ENCODE results near the gene TMEM185B. TPM values are rescaled to one million over a fixed set of nuclear protein-coding genes. Genes with fewer than 3 reads are reported as not detected.
"Not testable (repeated sequence)": the region's sequence is repeated elsewhere in the genome, so short reads cannot be mapped to it uniquely, and the experiment has no call there.

Gene TMEM185B
- polyA plus RNA-seq, 1 donor from 2014 or later = 29.1 TPM

DNA sequence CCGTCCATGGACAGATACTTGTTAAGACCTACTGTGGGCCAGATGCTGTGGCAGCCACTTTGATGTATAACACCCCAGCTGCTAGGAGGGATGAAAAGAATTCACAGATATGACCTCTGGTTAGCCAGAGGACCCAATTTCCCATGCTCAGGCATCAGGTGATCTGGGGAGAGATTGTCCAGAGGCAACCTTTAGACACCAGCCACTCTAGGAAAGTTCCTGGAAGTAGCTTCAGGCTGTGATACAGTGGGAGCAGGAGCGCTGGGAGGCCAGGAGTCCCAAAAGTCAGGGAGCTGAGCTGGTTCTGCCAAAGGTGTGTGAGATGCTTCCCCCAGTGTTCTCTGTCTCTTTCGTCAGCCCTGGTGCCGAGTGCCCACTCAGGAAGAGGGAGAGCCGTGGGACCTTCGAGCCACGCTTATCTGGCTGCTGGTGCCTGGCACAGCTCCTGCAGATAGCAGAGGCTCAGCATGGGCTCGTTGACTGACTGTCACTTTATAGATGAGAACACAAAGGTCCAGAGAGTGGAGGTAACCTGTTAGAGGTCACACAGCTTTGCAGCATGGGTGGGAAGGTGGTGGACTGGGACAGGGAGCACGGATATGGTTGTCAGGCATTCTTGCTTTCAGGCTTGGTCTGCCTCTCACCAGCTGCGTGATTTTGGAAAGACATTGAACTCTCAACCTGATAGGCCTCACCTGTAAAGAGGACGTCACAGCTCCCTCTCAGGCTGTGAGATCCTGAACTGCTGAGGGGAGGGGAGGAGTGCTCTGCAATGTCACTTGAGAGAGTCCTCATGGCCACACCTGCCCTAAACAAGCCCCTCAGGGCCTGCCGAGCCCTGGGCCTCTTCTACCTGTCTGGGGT is 21.7 kb upstream of the TMEM185B start:
- H3K36me3 Mint-ChIP-seq = peaks cover 5% of the 10 kb centered on the region
- peaks cover 6 to 9% (median 8%) of the 10 kb centered on the region in 3 donors for H3K4me1 Mint-ChIP-seq
- H3K4me3 Mint-ChIP-seq = no peak overlapping the region
- no peak overlapping the region for H3K27ac Mint-ChIP-seq
- H3K27me3 Mint-ChIP-seq = peaks cover 6% of the 10 kb centered on the region
- peaks cover 2 to 4% (median 3%) of the 10 kb centered on the region in 3 donors for H3K9me3 Mint-ChIP-seq

DNA sequence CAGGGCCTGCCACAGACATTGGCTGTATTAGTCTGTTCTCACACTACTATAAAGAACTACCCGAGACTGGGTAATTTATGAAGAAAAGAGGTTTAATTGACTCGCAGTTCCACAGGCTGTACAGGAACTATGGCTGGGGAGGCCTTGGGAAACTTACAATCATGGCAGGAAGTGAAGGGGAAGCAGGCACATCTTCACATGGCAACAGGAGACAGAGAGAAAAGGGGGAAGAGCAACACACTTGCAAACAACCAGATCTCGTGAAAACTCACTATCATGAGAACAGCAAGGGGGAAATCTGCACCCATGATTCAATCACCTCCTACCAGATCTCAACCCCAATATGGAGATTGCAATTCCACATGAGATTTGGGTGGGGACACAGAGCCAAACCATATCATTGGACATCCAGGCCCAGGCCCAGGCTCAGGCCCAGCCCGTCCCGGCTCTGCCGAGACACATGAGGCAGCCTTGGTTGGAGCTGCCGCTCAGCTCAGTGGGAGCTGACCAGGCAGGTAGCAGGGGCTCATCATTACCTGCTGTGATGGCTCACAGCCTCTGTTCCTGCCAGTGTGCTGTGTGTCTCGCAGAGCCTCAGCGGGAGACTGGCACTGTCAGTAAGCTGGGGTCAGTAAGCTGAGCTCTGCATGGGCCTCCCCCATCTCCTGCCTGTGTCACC is 20.8 kb upstream of the TMEM185B start:
- H3K27ac Mint-ChIP-seq = no peak overlapping the region
- peaks cover 5 to 9% (median 6%) of the 10 kb centered on the region in 3 donors for H3K4me1 Mint-ChIP-seq
- peaks cover 2 to 4% (median 3%) of the 10 kb centered on the region in 3 donors for H3K9me3 Mint-ChIP-seq
- H3K36me3 Mint-ChIP-seq = peaks cover 5% of the 10 kb centered on the region
- peaks cover 6% of the 10 kb centered on the region for H3K27me3 Mint-ChIP-seq
- no peak overlapping the region for H3K4me3 Mint-ChIP-seq

DNA sequence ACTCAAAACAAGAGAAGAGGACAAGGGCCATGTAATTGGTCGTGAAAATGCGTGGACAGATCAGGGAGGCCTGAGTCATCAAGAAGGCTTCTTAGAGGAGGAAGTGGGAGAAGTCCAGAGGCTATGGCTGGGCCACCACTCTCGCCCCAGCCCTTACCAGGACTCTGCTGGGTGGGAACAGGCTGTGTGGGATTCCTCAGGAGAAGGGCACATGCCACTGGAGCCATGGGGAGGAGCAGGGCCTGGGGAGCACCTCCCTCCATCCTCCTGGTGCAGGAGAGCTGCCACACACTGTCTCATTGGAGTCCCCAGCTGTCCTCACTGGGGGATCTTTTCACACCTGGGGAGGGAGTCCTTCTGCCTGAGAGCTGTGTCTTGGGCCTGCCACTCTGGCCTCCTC is 20.0 kb upstream of the TMEM185B start:
- peaks cover 5% of the 10 kb centered on the region for H3K36me3 Mint-ChIP-seq
- no peak overlapping the region for H3K27ac Mint-ChIP-seq
- H3K4me3 Mint-ChIP-seq = no peak overlapping the region
- H3K4me1 Mint-ChIP-seq = peaks cover 2 to 6% (median 3%) of the 10 kb centered on the region in 3 donors
- peaks cover 3% of the 10 kb centered on the region for H3K27me3 Mint-ChIP-seq
- peaks cover 2 to 4% (median 3%) of the 10 kb centered on the region in 3 donors for H3K9me3 Mint-ChIP-seq

- H3K4me3 Mint-ChIP-seq = no peak overlapping the region
- H3K27ac Mint-ChIP-seq = no peak overlapping the region
- no peaks in the 10 kb centered on the region for H3K27me3 Mint-ChIP-seq
- H3K9me3 Mint-ChIP-seq = peaks cover 2 to 4% (median 3%) of the 10 kb centered on the region in 3 donors
- peaks cover 7% of the 10 kb centered on the region for H3K36me3 Mint-ChIP-seq
- no peaks in the 10 kb centered on the region for H3K4me1 Mint-ChIP-seq
Observed at GRCh38 chr2:120241684-120242083, 18.5 kb upstream of the TMEM185B start.

GRCh38 chr2:120240901-120241429 is 17.8 kb upstream of the TMEM185B start:
- peaks cover 2 to 4% (median 3%) of the 10 kb centered on the region in 3 donors for H3K9me3 Mint-ChIP-seq
- H3K4me1 Mint-ChIP-seq = no peaks in the 10 kb centered on the region
- no peaks in the 10 kb centered on the region for H3K27me3 Mint-ChIP-seq
- H3K36me3 Mint-ChIP-seq = peaks cover 7% of the 10 kb centered on the region
- H3K4me3 Mint-ChIP-seq = no peak overlapping the region
- H3K27ac Mint-ChIP-seq = no peak overlapping the region

- no peaks in the 10 kb centered on the region for H3K27me3 Mint-ChIP-seq
- peaks cover 3 to 5% (median 4%) of the 10 kb centered on the region in 3 donors for H3K9me3 Mint-ChIP-seq
- no peak overlapping the region for H3K27ac Mint-ChIP-seq
- no peak overlapping the region for H3K4me3 Mint-ChIP-seq
- peaks cover 7% of the 10 kb centered on the region for H3K36me3 Mint-ChIP-seq
- no peaks in the 10 kb centered on the region for H3K4me1 Mint-ChIP-seq
Observed at GRCh38 chr2:120239488-120240287, 16.5 kb upstream of the TMEM185B start.

DNA sequence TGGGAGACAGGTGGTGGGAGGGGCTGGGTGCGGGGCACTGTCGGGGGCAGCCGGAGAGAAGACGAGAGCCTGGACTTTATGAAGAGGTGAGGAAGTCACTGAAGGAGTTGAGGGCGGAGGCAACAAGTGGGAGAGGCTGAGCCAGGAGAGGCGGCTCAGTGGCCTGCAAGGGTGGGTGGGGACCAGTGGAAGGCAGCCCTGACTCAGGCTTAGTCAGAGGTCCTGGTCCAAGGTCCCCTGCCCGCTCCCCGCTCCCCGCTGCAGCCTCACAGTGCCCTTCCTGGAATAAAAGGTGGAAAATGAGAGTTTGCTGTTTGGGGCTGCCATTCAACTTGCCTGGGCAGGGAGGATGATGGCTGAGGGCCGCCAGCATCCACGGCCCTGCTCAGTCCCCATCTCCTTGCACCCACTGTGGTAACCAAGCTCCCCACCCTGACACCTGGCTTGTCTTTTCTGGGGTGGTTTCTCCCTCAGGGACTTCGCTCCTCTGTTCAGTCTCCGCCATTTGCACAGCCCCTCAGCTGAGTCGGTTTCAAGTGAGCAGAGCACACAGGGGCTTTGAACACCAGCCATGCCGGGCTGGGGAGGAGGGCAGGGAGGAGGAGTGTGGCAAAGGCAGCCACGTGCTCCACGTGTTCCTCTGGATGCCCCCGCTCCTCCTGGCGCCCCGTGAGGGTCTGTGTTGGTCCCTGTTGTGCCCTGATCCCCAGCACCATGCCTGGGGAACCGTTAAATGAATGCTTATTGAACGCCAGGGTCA is 15.7 kb upstream of the TMEM185B start:
- Mint-ChIP-seq H3K4me1 (no peaks in the 10 kb centered on the region), H3K9me3 (peaks cover 3% of the 10 kb centered on the region in 3 donors), H3K27ac (no peak overlapping the region), H3K4me3 (no peak overlapping the region), H3K27me3 (no peaks in the 10 kb centered on the region), H3K36me3 (peaks cover 4% of the 10 kb centered on the region)

DNA sequence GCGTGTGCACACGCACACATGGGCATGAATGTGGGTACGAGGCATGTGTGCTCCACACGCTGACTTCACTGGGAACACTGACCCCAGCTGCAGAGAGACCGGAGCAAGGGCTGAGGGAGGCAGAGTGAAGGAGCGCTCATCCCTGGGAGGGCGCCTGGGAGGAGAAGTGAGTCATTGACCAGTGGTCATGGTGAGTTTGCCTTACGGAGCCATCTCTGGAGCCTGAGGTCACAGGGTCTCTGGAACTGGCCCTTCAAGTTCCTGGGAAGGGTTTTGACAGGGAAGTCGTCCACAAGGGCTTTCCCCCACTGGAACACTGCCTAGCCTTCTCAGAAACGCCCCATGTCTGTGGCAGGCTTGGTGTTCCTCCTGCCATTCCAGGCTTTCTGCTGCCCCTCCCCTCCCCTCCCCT is 14.3 kb upstream of the TMEM185B start:
- H3K4me1 Mint-ChIP-seq = peaks cover 2 to 7% (median 4%) of the 10 kb centered on the region in 3 donors
- H3K9me3 Mint-ChIP-seq = peaks cover 0 to 3% (median 0%) of the 10 kb centered on the region in 3 donors
- H3K4me3 Mint-ChIP-seq = no peak overlapping the region
- no peak overlapping the region for H3K27ac Mint-ChIP-seq
- peaks cover 3% of the 10 kb centered on the region for H3K36me3 Mint-ChIP-seq
- no peaks in the 10 kb centered on the region for H3K27me3 Mint-ChIP-seq

- Mint-ChIP-seq H3K4me3 (no peak overlapping the region), H3K36me3 (peaks cover 3% of the 10 kb centered on the region), H3K27me3 (no peaks in the 10 kb centered on the region), H3K4me1 (peaks cover 2 to 13% (median 7%) of the 10 kb centered on the region in 3 donors), H3K9me3 (peaks cover 0 to 3% (median 0%) of the 10 kb centered on the region in 3 donors), H3K27ac (no peak overlapping the region)
Observed at GRCh38 chr2:120236791-120237190, 13.6 kb upstream of the TMEM185B start.

DNA sequence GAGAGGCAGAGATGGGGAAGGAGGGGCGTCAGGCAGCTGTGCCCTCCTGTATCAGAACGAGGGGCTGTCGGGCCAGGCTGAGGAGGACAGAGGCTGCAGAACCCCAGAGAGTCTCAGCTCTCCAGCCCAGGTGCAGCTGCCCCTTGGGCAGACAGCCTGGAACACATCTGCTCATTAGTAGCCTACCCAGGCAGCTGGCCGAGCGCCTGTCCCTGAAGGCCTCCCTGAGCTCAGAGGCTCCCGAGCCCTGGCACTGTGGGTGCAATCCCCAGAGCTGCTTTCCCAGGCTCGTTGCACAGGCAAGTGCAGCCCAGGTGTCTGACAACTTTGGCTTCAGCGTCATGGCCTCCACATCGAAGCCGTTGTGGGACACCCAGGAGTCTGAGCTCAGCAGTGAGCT is 13.1 kb upstream of the TMEM185B start:
- no peaks in the 10 kb centered on the region for H3K27me3 Mint-ChIP-seq
- H3K4me3 Mint-ChIP-seq = no peak overlapping the region
- H3K9me3 Mint-ChIP-seq = peaks cover 0 to 3% (median 0%) of the 10 kb centered on the region in 3 donors
- no peak overlapping the region for H3K27ac Mint-ChIP-seq
- peaks cover 4 to 13% (median 11%) of the 10 kb centered on the region in 3 donors for H3K4me1 Mint-ChIP-seq
- H3K36me3 Mint-ChIP-seq = peaks cover 3% of the 10 kb centered on the region

DNA sequence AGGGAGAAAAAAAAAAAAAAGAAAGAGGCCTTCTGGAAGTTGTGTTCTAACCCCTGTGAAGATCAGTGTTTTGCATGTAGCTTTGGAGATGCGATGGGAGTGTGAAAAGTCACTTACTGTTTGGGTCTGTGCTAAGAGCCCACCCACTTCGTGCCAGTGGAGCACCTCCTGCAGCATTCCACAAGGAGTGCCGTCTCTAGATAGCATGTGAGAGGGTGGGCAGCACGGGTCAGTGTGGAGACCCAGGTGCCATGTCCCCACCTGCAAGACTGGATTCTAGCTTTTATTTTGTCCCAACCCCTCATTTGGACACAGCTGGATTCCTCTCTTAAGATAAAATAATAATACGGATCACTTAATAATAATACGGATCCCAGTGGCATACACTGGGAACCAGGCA is 12.5 kb upstream of the TMEM185B start:
- Mint-ChIP-seq H3K4me3 (peak overlapping the region in 1 of 4 donors; percentile 52), H3K27me3 (no peaks in the 10 kb centered on the region), H3K36me3 (peaks cover 3% of the 10 kb centered on the region), H3K4me1 (peaks cover 10 to 19% (median 18%) of the 10 kb centered on the region in 3 donors), H3K9me3 (peaks cover 0 to 3% (median 0%) of the 10 kb centered on the region in 3 donors), H3K27ac (no peak overlapping the region)

- Mint-ChIP-seq H3K4me1 (peaks cover 12 to 22% (median 21%) of the 10 kb centered on the region in 3 donors), H3K4me3 (peak overlapping the region in 1 of 4 donors; percentile 52)
- H3K36me3 Mint-ChIP-seq, H3K9me3 Mint-ChIP-seq, H3K27ac Mint-ChIP-seq, H3K27me3 Mint-ChIP-seq: not testable (repeated sequence)
Observed at GRCh38 chr2:120235158-120235557, 12.0 kb upstream of the TMEM185B start.

- peak overlapping the region; percentile 70 to 96 (median 90) for H3K4me3 Mint-ChIP-seq
- peaks cover 17 to 31% (median 29%) of the 10 kb centered on the region in 3 donors for H3K4me1 Mint-ChIP-seq
- H3K36me3 Mint-ChIP-seq = peaks cover 2% of the 10 kb centered on the region
- H3K27me3 Mint-ChIP-seq = no peaks in the 10 kb centered on the region
- H3K27ac Mint-ChIP-seq = peak overlapping the region in 2 of 3 donors; percentile 43 to 84
- peaks cover 0 to 3% (median 0%) of the 10 kb centered on the region in 3 donors for H3K9me3 Mint-ChIP-seq
Observed at GRCh38 chr2:120233292-120233691, 10.1 kb upstream of the TMEM185B start.
